RPMI8226 (cell line): Measurements from ENCODE around the gene GRAMD1A.
A peak's percentile ranks its signal among the peaks of the same experiment; 100 is the strongest.
"Not testable (repeated sequence)": the region's sequence is repeated elsewhere in the genome, so short reads cannot be mapped to it uniquely, and the experiment has no call there.

Source experiments
- DNase-seq: peaks from one replicate; pipeline ENCODE4 v3.0.0-alpha.2; 2015

The GRAMD1A gene

GRCh38 chr19:35004517-35005255 is 4.6 kb downstream of the GRAMD1A start:
- DNase-seq, result no peak

- DNase-seq, result no peak
These were observed 5.3 kb downstream of the GRAMD1A start for GRCh38 chr19:35005256-35005977.

GRCh38 chr19:35006007-35006341 is 5.9 kb downstream of the GRAMD1A start:
- DNase-seq, result not testable (repeated sequence)

- DNase-seq, result no peak
These were observed 6.3 kb downstream of the GRAMD1A start for GRCh38 chr19:35006342-35006998.

GRCh38 chr19:35006999-35007365 is 6.9 kb downstream of the GRAMD1A start:
- no peak for DNase-seq

DNA sequence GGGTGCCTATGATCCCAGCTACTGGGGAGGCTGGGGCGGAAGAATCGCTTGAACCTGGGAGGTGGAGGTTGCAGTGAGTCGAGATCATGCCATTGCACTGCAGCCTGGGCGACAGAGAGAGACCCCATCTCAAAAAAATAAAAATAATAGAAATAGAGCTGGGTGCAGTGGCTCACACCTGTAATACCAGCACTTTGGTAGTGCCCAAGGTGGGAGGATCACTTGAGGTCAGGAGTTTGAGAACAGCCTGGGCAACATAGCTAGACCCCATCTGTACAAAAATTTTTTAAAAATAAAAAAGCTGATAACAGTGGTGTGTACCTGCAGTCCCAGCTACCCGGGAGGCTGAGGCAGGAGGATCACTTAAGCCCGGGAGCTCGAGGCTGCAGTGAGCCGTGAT is 7.3 kb downstream of the GRAMD1A start:
- DNase-seq, result not testable (repeated sequence)

- DNase-seq, result no peak
These were observed 8.8 kb downstream of the GRAMD1A start for GRCh38 chr19:35008891-35009341.

- DNase-seq, result no peak
These were observed 9.6 kb downstream of the GRAMD1A start for GRCh38 chr19:35009424-35010415.

GRCh38 chr19:35011091-35011689 is 11.1 kb downstream of the GRAMD1A start:
- no peak for DNase-seq

DNA sequence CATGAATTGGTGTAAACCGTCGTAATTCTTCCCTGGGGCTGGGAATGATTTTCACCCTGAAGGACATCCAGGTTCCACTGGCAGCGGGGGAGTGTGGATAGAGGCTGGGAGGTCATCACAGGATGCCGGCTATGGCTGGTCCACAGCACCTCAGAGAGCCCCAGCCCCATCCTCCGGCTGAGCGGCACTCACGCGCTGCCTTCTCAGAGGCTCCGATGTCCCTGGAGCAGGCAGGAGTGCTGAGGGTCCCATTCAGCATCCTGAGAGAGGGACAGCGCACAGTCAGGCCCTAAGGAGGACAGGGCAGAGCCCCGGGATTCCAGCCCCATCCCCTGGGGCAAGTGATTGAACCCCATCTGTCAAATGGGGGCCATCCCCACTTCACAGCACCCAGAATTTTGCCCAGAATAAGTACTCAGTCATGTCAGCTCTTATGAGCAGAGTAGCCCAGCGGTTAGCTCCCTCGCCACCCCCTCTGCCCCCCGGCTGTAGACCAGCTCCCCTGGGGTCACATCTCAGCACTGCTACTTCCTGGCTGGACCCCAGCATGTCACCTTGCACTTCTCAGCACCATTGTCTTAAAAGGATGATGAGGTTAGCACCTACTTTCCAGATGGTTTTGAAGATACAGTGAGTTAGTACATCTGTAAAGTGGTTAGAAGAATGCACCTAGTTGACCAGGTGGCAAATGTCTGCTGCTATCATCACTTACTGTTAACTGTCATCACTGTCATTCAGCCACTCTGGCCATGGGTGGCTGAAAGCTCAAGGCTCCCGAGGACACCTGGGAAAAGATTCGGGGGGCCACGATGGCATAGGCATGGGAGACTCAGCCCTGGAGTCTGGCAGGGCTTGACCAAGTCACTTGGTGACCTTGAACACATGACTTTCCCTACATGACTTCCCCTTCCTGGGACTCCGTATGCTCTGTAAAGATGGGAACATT is 11.9 kb downstream of the GRAMD1A start:
- no peak for DNase-seq

DNA sequence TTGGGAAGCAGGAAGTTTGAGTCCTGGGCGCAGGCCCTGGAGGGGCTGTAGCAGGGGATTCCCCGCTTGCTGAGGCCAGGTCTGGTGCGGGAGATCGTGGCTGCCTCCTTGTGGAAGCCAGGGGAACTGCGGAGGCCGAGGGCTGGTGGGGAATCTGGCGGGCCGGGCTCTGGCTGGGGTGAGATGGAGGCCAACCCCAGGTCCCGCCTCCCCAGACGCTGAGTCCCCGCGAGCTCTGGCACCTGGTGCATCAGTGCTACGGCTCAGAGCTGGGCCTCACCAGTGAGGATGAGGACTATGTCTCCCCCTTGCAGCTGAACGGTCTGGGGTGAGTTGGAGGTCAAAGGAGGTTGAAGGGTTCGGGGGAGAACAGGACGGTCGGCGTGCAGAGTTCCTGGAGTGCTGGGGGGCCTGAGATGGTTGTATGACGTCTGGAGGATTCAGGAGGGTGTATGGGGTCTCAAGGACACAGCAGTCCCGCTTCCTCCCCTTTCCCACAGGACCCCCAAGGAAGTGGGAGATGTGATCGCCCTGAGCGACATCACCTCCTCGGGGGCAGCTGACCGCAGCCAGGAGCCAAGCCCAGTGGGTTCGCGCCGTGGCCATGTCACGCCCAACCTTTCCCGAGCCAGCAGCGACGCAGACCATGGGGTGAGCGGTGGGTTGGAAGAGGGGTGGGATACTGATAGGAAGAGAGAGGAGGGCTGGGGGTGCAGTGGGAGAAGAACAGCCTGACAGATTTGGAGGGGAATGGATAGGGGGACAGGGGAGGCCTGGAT is 13.1 kb downstream of the GRAMD1A start:
- DNase-seq, result peak; percentile 23

DNA sequence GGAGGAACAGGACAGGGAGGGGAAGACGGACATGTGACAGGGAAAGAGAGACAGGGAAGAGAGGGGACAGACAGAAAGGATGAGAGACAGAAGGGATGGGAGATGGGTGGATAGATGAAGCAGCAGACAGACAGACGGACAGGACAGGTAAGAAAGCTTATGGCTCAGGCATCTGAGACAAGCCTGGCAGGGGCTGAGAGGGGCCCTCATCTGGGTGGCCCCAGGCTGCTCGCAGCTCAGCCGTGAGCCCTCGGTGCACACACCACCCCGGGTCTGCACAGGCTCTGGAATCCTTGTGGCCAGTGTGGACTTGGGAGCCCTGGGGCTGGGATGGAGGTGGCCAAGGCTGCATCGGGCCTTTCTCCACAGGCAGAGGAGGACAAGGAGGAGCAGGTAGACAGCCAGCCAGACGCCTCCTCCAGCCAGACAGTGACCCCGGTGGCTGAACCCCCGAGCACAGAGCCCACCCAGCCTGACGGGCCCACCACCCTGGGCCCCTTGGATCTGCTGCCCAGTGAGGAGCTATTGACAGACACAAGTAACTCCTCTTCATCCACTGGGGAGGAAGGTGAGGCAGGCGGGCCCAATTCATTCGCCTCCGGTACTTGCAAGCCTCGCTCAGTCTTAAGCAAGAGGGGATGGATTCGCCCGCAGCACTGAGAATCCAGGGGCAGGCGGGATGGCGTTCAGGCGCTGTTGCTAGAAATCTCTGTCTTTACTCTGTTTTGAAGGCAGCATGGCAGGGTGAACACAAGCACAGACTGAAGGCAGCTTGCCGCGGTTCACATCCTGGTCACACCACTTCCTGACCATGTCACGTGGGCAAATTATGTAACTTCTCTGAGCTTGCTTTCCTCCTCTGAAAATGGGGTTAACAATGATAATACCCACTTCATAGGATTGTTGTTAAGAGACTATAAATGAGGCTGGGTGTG is 14.0 kb downstream of the GRAMD1A start:
- no peak for DNase-seq

GRCh38 chr19:35014774-35015173 is 14.7 kb downstream of the GRAMD1A start:
- not testable (repeated sequence) for DNase-seq

- DNase-seq, result no peak
These were observed 15.3 kb downstream of the GRAMD1A start for GRCh38 chr19:35015270-35015953.

DNA sequence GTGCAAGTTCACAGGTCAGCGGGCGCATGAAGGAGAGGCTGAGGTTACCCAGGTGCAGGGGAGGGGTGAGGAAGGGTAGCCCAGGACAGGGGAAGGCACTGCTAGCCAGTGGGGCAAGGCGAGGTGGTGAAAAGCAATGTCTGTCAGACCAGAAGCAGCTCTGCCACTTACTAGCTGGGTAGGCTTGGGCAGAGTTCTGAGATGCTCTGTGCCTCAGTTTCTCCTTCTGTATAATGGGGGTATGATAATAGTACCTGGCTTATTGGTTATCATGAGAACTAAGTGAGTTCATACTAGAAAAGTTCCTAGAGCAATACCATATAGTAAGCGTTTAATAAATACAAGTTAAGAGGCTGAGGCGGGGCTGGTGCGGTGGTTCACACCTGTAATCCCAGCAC is 15.8 kb downstream of the GRAMD1A start:
- DNase-seq, result no peak

GRCh38 chr19:35017507-35017906 is 17.4 kb downstream of the GRAMD1A start:
- no peak for DNase-seq

DNA sequence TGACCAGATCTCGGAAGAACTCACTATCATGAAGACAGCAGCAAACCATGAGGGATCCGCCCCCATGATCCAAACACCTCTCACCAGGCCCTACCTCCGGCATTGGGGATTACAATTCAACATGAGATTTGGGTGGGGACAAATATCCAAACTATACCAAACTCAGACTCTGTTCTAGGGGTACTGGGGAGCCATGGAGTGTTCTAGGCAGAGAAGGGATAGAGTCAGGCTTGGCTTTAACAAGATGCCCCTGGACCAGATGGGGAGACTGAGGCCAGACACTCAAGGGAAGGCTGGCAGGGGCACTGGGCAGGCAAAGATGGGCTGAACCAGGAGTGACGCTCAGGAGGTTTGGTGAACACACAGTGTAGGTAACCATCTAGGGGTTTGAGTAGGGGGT is 18.3 kb downstream of the GRAMD1A start:
- no peak for DNase-seq

- DNase-seq, result no peak
These were observed 19.0 kb downstream of the GRAMD1A start for GRCh38 chr19:35019144-35019543.

GRCh38 chr19:35021016-35021415 is 20.9 kb downstream of the GRAMD1A start:
- no peak for DNase-seq
